Skeletal muscle cell (primary cell): Measurements from ENCODE around the gene SORCS1.
A peak's percentile ranks its signal among the peaks of the same experiment; 100 is the strongest.

Source experiments
- DNase-seq: peaks from one replicate; pipeline ENCODE4 v3.0.0-alpha.2; 2010; ENCODE audit warnings: low read depth
- H3K4me3 ChIP-seq: 2 replicates; pipeline ENCODE4 v1.5.1; 2011; ENCODE audit warnings: low read depth, mild to moderate bottlenecking, control low read depth, low read length, moderate library complexity

SORCS1 gene

GRCh38 chr10:106655636-106656035, 508.9 kb downstream of the SORCS1 start:
- H3K4me3 ChIP-seq = no peak overlapping the region
- DNase-seq = no peak

GRCh38 chr10:106655165-106655564, 509.3 kb downstream of the SORCS1 start:
- no peak for DNase-seq
- no peak overlapping the region for H3K4me3 ChIP-seq

GRCh38 chr10:106652279-106652678, 512.2 kb downstream of the SORCS1 start:
- no peak for DNase-seq
- H3K4me3 ChIP-seq = no peak overlapping the region

GRCh38 chr10:106648534-106649481, 515.7 kb downstream of the SORCS1 start:
- no peak for DNase-seq
- H3K4me3 ChIP-seq = no peak overlapping the region

GRCh38 chr10:106643473-106643872, 521.0 kb downstream of the SORCS1 start:
- DNase-seq = no peak
- no peak overlapping the region for H3K4me3 ChIP-seq

- DNase-seq = no peak
- no peak overlapping the region for H3K4me3 ChIP-seq
Observed at GRCh38 chr10:106637873-106638272, 526.6 kb downstream of the SORCS1 start.

- DNase-seq = no peak
- H3K4me3 ChIP-seq = no peak overlapping the region
Observed at GRCh38 chr10:106636766-106637491, 527.6 kb downstream of the SORCS1 start.

GRCh38 chr10:106635947-106636346, 528.6 kb downstream of the SORCS1 start:
- no peak for DNase-seq
- no peak overlapping the region for H3K4me3 ChIP-seq

GRCh38 chr10:106631016-106631702, 533.3 kb downstream of the SORCS1 start:
- H3K4me3 ChIP-seq = no peak overlapping the region
- DNase-seq = no peak

- H3K4me3 ChIP-seq = no peak overlapping the region
- no peak for DNase-seq
Observed at GRCh38 chr10:106626371-106626770, 538.1 kb downstream of the SORCS1 start.

GRCh38 chr10:106625751-106626150, 538.8 kb downstream of the SORCS1 start:
- no peak for DNase-seq
- H3K4me3 ChIP-seq = no peak overlapping the region

GRCh38 chr10:106619346-106619745, 545.2 kb downstream of the SORCS1 start:
- no peak for DNase-seq

GRCh38 chr10:106618646-106619045, 545.9 kb downstream of the SORCS1 start:
- no peak for DNase-seq
- no peak overlapping the region for H3K4me3 ChIP-seq

More at GRCh38 chr10:106619346-106619745, 545.2 kb downstream of the SORCS1 start:
- no peak overlapping the region for H3K4me3 ChIP-seq

- H3K4me3 ChIP-seq = no peak overlapping the region
- peak; percentile 80 for DNase-seq
Observed at GRCh38 chr10:106615081-106615480, 549.4 kb downstream of the SORCS1 start.

- H3K4me3 ChIP-seq = no peak overlapping the region
- no peak for DNase-seq
Observed at GRCh38 chr10:106614293-106614692, 550.2 kb downstream of the SORCS1 start.

GRCh38 chr10:106612381-106612780, 552.1 kb downstream of the SORCS1 start:
- no peak for DNase-seq
- H3K4me3 ChIP-seq = no peak overlapping the region

GRCh38 chr10:106609470-106610266, 554.8 kb downstream of the SORCS1 start:
- DNase-seq = no peak
- H3K4me3 ChIP-seq = no peak overlapping the region

GRCh38 chr10:106608066-106608465, 556.4 kb downstream of the SORCS1 start:
- no peak overlapping the region for H3K4me3 ChIP-seq

GRCh38 chr10:106595281-106595680, 569.2 kb downstream of the SORCS1 start:
- H3K4me3 ChIP-seq = no peak overlapping the region

More at GRCh38 chr10:106608066-106608465, 556.4 kb downstream of the SORCS1 start:
- DNase-seq = peak; percentile 8

More at GRCh38 chr10:106595281-106595680, 569.2 kb downstream of the SORCS1 start:
- no peak for DNase-seq
